Subcutaneous adipose tissue (tissue), 4 donors: ENCODE measurements around the gene OCEL1. TPM values are rescaled to one million over a fixed set of nuclear protein-coding genes. Genes with fewer than 3 reads are reported as not detected.

Experiments used
- CTCF ChIP-seq: fragments of 450-650 bp; IDR thresholded peaks from one replicate; pipeline ENCODE4 v1.5.1; 2016; ENCODE audit warnings: low read depth, mild to moderate bottlenecking, control low read depth, antibody characterized with exemption, moderate library complexity
- total RNA-seq, 4 donors: library from RNA; depleted of rRNA; stranded (reverse); fragments of >200 nt; gene quantifications; one replicate each; pipeline ENCODE4 v1.1.0, GENCODE V29; 2016

OCEL1 gene
- total RNA-seq, 4 donors from 2014 or later, result 8.8 to 16.2 (median 12.0) TPM

- no peak for TF ChIP-seq CTCF
These were observed 10.1 kb downstream of the OCEL1 start for GRCh38 chr19:17235971-17236777.

GRCh38 chr19:17236811-17237543 is 11.0 kb downstream of the OCEL1 start:
- TF ChIP-seq CTCF, result no peak

GRCh38 chr19:17237747-17238706 is 12.0 kb downstream of the OCEL1 start:
- TF ChIP-seq CTCF, result no peak

GRCh38 chr19:17240062-17240752 is 14.2 kb downstream of the OCEL1 start:
- TF ChIP-seq CTCF, result no peak

- TF ChIP-seq CTCF, result no peak
These were observed 14.9 kb downstream of the OCEL1 start for GRCh38 chr19:17240826-17241399.

GRCh38 chr19:17242431-17243208 is 16.6 kb downstream of the OCEL1 start:
- TF ChIP-seq CTCF, result no peak
